ENCODE data around the gene ZNF772.
A peak's percentile ranks its signal among the peaks of the same experiment; 100 is the strongest.

Gene ZNF772

GRCh38 chr19:57435062-57435978 is 42.0 kb downstream of the ZNF772 start, which contains the start of gene ZNF749:
Gene ZNF749, plus strand, starts transcription at chr19:57435325. Its CDS starts 254 bp downstream, at chr19:57435579.
- DNase-seq = peak; percentile 99

- no peak for DNase-seq
Observed at GRCh38 chr19:57434386-57435061, 42.8 kb downstream of the ZNF772 start.

GRCh38 chr19:57421037-57421436 is 56.3 kb downstream of the ZNF772 start:
- no peak for DNase-seq

GRCh38 chr19:57419439-57419838 is 57.9 kb downstream of the ZNF772 start:
- DNase-seq = no peak

All from hematopoietic multipotent progenitor cell treated with erythropoietin and hydrocortisone succinate and interleukin-3 and kit ligand, for 8 days (in vitro differentiated cells).